Neural cell (in vitro differentiated cells): Measurements from ENCODE around the gene TMPRSS6. TPM values are rescaled to one million over a fixed set of nuclear protein-coding genes. Genes with fewer than 3 reads are reported as not detected.

Experiments
- H2AFZ ChIP-seq: fragments of 200-600, 300-800 bp; sonication (generic), shearing (Covaris generic); 2 replicates; pipeline ENCODE4 v1.6.0; 2014; ENCODE audit warnings: low read depth, mild to moderate bottlenecking, antibody characterized with exemption, low read length, moderate library complexity
- H3F3A ChIP-seq: fragments of 200-600 bp; shearing (Covaris generic); 2 replicates; pipeline ENCODE4 v1.6.1; 2016; ENCODE audit warnings: mild to moderate bottlenecking, moderate library complexity, mixed read lengths, antibody characterized with exemption, low read length; ENCODE audit not compliant: insufficient read depth, poor library complexity, severe bottlenecking
- H3K27ac ChIP-seq: fragments of 200-600, 300-800 bp; sonication (generic), shearing (Covaris generic); 2 replicates; pipeline ENCODE4 v1.5.1; 2014; ENCODE audit warnings: mild to moderate bottlenecking, low read length, moderate library complexity
- H3K27me3 ChIP-seq: fragments of 300-800, 200-600 bp; sonication (generic), shearing (Covaris generic); 2 replicates; pipeline ENCODE4 v1.6.0; 2014; ENCODE audit warnings: mild to moderate bottlenecking, low read depth, low read length, moderate library complexity; ENCODE audit not compliant: insufficient read depth
- H3K36me3 ChIP-seq: fragments of 300-800, 200-600 bp; sonication (generic), shearing (Covaris generic); 2 replicates; pipeline ENCODE4 v1.5.1; 2014; ENCODE audit warnings: mild to moderate bottlenecking, antibody characterized with exemption, low read length, moderate library complexity; ENCODE audit not compliant: insufficient read depth
- H3K4me2 ChIP-seq: fragments of 300-800, 200-600 bp; sonication (generic), shearing (Covaris generic); 2 replicates; pipeline ENCODE4 v1.6.0; 2014; ENCODE audit warnings: mild to moderate bottlenecking, low read length
- H3K4me3 ChIP-seq: fragments of 300-800, 200-600 bp; sonication (generic), shearing (Covaris generic); 2 replicates; pipeline ENCODE4 v1.5.1; 2014; ENCODE audit warnings: mild to moderate bottlenecking, low read length, moderate library complexity
- H3K79me2 ChIP-seq: fragments of 200-600 bp; shearing (Covaris generic); replicated peaks from 2 replicates; pipeline ENCODE4 v1.6.0; 2014; ENCODE audit warnings: mild to moderate bottlenecking, low read length, moderate library complexity; ENCODE audit not compliant: insufficient read depth
- H3K9ac ChIP-seq: fragments of 300-800, 200-600 bp; sonication (generic), shearing (Covaris generic); 2 replicates; pipeline ENCODE4 v1.6.1; 2016; ENCODE audit warnings: mild to moderate bottlenecking, low read length, mixed read lengths
- H3K9me2 ChIP-seq: fragments of 200-600 bp; shearing (Covaris generic); 2 replicates; pipeline ENCODE4 v1.6.1; 2016; ENCODE audit warnings: mild to moderate bottlenecking, low read length, mixed read lengths; ENCODE audit not compliant: insufficient read depth
- H3K9me3 ChIP-seq: fragments of 200-600, 300-800 bp; sonication (generic), shearing (Covaris generic); 2 replicates; pipeline ENCODE4 v1.6.1; 2016; ENCODE audit warnings: mild to moderate bottlenecking, mixed run types, low read length, moderate library complexity, mixed read lengths
- H4K20me1 ChIP-seq: fragments of 200-600 bp; shearing (Covaris generic); 2 replicates; pipeline ENCODE4 v1.6.1; 2016; ENCODE audit warnings: mild to moderate bottlenecking, mixed run types; ENCODE audit not compliant: insufficient read depth
- EP300 ChIP-seq: fragments of 450-650 bp; conservative IDR thresholded peaks from 2 replicates; pipeline ENCODE4 v1.6.1; 2014; ENCODE audit warnings: antibody characterized with exemption, mild to moderate bottlenecking, moderate library complexity; ENCODE audit not compliant: poor library complexity, severe bottlenecking
- EZH2 ChIP-seq: fragments of 200-600, 300-800 bp; shearing (Covaris generic), sonication (generic); IDR thresholded peaks from 2 replicates; pipeline ENCODE4 v1.6.1; 2014; ENCODE audit warnings: antibody characterized with exemption, low read length, borderline replicate concordance, mild to moderate bottlenecking; ENCODE audit not compliant: insufficient read depth, poor library complexity, severe bottlenecking
- MXI1 ChIP-seq: fragments of 450-650 bp; conservative IDR thresholded peaks from 2 replicates; pipeline ENCODE4 v1.6.1; 2014; ENCODE audit warnings: antibody characterized with exemption, mild to moderate bottlenecking; ENCODE audit not compliant: poor library complexity, severe bottlenecking
- POLR2AphosphoS5 ChIP-seq: IDR thresholded peaks from 2 replicates; pipeline ENCODE4 v1.6.1; 2012
- RAD21 ChIP-seq: fragments of 450-650 bp; conservative IDR thresholded peaks from 2 replicates; pipeline ENCODE4 v1.6.1; 2014; ENCODE audit warnings: antibody characterized with exemption, mild to moderate bottlenecking, moderate library complexity
- SMC3 ChIP-seq: fragments of 450-650 bp; conservative IDR thresholded peaks from 2 replicates; pipeline ENCODE4 v1.6.1; 2014; ENCODE audit warnings: antibody characterized with exemption, mild to moderate bottlenecking, moderate library complexity; ENCODE audit not compliant: poor library complexity
- TAF1 ChIP-seq: IDR thresholded peaks from 2 replicates; pipeline ENCODE4 v1.6.1; 2012; ENCODE audit warnings: low read depth
- polyA plus RNA-seq: library from polyadenylated mRNA; depleted of rRNA; stranded (reverse); fragments of >200 nt; gene quantifications from 2 replicates; pipeline ENCODE4 v1.2.3, GENCODE V29; 2014
- TF ChIP-seq, protein P1 (sequence below): fragments of 450-650 bp; IDR thresholded peaks from 2 replicates; pipeline ENCODE4 v1.5.1; 2014; ENCODE audit warnings: antibody characterized with exemption, mild to moderate bottlenecking, moderate library complexity; ENCODE audit not compliant: poor library complexity, severe bottlenecking
- TF ChIP-seq, protein P2 (sequence below): IDR thresholded peaks from 2 replicates; pipeline ENCODE4 v1.6.1; 2012; ENCODE audit warnings: borderline replicate concordance

TMPRSS6 gene
- polyA plus RNA-seq, 1 donor from 2014 or later = not detected

DNA sequence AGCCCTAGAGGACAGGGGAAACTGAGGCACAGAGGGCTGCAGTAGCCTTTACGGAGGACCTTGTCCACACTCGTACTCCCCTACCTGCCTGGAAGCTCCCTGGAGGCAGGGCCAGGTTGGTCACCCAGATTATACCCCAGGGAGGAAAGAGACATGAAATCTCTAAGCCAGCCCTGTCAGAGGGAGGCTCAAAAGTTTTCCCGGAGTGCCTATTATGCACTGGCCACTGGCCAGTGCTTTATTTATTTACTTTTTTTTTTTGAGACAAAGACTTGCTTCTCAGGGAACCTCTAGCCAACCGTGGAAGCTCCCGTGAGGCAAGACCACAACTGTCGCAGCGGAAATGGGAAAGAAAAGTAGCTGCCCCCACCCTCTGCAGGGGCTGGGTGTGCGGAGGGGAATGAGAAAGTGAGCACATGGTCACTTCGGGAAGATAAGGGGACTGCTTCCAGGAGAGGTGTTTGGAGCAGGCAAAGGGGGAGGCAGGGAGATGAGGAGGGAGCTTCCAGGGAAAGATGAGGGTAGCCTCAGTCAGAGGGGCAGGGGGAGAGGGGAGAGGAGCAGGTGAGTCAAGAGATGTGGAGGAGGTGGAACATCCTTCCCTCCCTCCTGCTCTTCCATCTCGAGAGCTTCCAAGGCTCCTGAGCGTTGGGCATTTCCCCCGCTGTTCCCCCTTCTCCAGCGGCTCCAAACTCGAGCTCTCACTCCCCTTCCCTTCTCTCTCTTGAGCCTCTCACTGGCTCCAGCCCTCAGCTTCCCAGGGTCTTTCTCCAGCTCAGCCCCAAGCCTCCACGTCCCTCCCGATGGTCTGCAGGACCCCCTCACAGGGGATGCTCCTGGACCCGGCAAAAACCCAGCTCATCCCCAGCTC, 35.9 kb upstream of the TMPRSS6 start:
- no peaks in the 10 kb centered on the region for H4K20me1 ChIP-seq
- no peaks in the 10 kb centered on the region for H3K79me2 ChIP-seq
- no peaks in the 10 kb centered on the region for H3K9me2 ChIP-seq
- H3K9ac ChIP-seq = no peak overlapping the region
- TF ChIP-seq POLR2AphosphoS5 (no peak), SMC3 (no peak), EZH2 (no peak), RAD21 (no peak), MXI1 (no peak), EP300 (no peak), TAF1 (no peak)
- TF ChIP-seq, protein P1, sequence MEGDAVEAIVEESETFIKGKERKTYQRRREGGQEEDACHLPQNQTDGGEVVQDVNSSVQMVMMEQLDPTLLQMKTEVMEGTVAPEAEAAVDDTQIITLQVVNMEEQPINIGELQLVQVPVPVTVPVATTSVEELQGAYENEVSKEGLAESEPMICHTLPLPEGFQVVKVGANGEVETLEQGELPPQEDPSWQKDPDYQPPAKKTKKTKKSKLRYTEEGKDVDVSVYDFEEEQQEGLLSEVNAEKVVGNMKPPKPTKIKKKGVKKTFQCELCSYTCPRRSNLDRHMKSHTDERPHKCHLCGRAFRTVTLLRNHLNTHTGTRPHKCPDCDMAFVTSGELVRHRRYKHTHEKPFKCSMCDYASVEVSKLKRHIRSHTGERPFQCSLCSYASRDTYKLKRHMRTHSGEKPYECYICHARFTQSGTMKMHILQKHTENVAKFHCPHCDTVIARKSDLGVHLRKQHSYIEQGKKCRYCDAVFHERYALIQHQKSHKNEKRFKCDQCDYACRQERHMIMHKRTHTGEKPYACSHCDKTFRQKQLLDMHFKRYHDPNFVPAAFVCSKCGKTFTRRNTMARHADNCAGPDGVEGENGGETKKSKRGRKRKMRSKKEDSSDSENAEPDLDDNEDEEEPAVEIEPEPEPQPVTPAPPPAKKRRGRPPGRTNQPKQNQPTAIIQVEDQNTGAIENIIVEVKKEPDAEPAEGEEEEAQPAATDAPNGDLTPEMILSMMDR = no peak
- TF ChIP-seq, protein P2, sequence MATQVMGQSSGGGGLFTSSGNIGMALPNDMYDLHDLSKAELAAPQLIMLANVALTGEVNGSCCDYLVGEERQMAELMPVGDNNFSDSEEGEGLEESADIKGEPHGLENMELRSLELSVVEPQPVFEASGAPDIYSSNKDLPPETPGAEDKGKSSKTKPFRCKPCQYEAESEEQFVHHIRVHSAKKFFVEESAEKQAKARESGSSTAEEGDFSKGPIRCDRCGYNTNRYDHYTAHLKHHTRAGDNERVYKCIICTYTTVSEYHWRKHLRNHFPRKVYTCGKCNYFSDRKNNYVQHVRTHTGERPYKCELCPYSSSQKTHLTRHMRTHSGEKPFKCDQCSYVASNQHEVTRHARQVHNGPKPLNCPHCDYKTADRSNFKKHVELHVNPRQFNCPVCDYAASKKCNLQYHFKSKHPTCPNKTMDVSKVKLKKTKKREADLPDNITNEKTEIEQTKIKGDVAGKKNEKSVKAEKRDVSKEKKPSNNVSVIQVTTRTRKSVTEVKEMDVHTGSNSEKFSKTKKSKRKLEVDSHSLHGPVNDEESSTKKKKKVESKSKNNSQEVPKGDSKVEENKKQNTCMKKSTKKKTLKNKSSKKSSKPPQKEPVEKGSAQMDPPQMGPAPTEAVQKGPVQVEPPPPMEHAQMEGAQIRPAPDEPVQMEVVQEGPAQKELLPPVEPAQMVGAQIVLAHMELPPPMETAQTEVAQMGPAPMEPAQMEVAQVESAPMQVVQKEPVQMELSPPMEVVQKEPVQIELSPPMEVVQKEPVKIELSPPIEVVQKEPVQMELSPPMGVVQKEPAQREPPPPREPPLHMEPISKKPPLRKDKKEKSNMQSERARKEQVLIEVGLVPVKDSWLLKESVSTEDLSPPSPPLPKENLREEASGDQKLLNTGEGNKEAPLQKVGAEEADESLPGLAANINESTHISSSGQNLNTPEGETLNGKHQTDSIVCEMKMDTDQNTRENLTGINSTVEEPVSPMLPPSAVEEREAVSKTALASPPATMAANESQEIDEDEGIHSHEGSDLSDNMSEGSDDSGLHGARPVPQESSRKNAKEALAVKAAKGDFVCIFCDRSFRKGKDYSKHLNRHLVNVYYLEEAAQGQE = no peak
- H3K4me3 ChIP-seq = no peak overlapping the region
- no peak overlapping the region for H3K4me2 ChIP-seq
- H3K36me3 ChIP-seq = no peaks in the 10 kb centered on the region
- H2AFZ ChIP-seq = no peak overlapping the region
- no peaks in the 10 kb centered on the region for H3K27me3 ChIP-seq
- H3K27ac ChIP-seq = no peak overlapping the region
- H3F3A ChIP-seq = no peaks in the 10 kb centered on the region
- no peaks in the 10 kb centered on the region for H3K9me3 ChIP-seq

DNA sequence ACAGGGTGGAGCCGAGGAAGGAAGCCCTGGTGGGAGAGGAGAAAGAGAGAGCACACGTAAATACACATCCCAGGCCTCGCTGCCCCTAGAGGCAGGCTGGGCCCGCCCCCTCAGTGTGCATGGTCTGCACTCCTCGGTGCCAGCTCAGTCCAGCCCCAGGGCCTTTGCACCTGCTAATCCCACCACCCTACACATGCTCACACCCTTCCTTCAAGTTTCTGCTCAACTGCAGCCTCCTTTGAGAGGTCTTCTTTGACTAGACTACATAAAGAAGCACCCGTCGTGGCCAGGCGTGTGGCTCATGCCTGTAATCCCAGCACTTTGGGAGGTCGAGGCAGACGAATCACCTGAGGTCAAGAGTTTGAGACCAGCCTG, 34.7 kb upstream of the TMPRSS6 start:
- Histone ChIP-seq H3K9me2 (no peaks in the 10 kb centered on the region), H3K9ac (no peak overlapping the region), H2AFZ (no peak overlapping the region), H3K4me2 (no peak overlapping the region), H3K27ac (no peak overlapping the region), H3K27me3 (no peaks in the 10 kb centered on the region), H3K9me3 (no peaks in the 10 kb centered on the region), H3K36me3 (no peaks in the 10 kb centered on the region), H3F3A (no peaks in the 10 kb centered on the region), H3K79me2 (no peaks in the 10 kb centered on the region), H4K20me1 (no peaks in the 10 kb centered on the region), H3K4me3 (no peak overlapping the region)
- TF ChIP-seq EZH2 = no peak
- TF ChIP-seq SMC3 = no peak
- TF ChIP-seq, protein P2 = no peak
- no peak for TF ChIP-seq MXI1
- no peak for TF ChIP-seq TAF1
- TF ChIP-seq POLR2AphosphoS5 = no peak
- no peak for TF ChIP-seq EP300
- TF ChIP-seq RAD21 = no peak
- TF ChIP-seq, protein P1 = no peak
